ENCODE results near the gene DTYMK.
A peak's percentile ranks its signal among the peaks of the same experiment; 100 is the strongest.

Gene DTYMK, protein sequence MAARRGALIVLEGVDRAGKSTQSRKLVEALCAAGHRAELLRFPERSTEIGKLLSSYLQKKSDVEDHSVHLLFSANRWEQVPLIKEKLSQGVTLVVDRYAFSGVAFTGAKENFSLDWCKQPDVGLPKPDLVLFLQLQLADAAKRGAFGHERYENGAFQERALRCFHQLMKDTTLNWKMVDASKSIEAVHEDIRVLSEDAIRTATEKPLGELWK

GRCh38 chr2:241686650-241687425 is at the start of gene DTYMK:
TSS of gene DTYMK (minus strand) at chr2:241686815. CDS start at chr2:241686783, 32 bp downstream.
- peak within 1 kb of the TSS; percentile 93 for H3K4me3 ChIP-seq (ENCODE audit: low read length)
- no peak for TF ChIP-seq CTCF (conservative IDR thresholded peaks at IDR 0.05; ENCODE audit: low read length)
- peak; percentile 95 for DNase-seq (ENCODE audit: low read depth)

GRCh38 chr2:241736111-241736510 is 49.5 kb upstream of the DTYMK start:
- no peak for DNase-seq (ENCODE audit: low read depth)
- no peak for TF ChIP-seq CTCF (conservative IDR thresholded peaks at IDR 0.05; ENCODE audit: low read length)
- H3K4me3 ChIP-seq (ENCODE audit: low read length) = no peak overlapping the region

DNA sequence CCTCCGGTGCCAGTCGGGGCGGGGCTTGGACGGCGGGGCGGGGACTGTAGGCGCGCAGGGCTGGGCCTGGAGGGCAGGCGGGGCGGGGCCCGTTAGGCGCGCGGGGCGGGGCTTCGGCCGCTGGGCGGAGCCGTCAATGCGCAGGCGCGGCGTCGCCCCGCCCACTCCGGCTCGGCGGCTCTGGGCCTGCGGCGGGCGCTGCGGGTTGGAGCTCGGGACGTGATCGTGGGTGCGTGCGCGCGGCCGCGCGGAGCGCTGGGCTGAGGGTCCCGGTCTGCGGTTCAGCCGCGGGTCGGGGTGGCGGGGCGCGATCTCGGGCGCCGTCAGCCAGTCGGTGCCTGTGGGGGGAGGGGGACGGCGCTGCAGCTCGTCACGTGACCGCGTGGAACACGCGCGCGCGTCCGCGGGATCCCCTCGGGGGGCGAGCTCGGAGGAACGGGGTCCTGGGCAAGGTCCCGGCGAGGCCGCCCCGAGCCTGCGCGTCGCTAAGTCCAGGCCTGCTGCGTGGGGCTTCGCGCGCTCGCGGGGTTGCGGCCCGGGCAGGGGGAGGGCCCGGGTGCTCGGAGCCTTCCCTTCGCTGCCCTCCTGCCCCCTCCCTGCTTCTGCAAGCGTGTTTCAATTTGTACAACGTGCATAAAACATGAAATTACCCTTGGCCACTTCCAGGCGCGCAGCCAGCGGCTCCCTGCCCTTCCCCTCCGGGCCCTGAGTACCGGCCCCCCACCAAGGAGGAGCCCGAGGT is 48.0 kb upstream of the DTYMK start, which contains the start of gene D2HGDH:
D2HGDH (plus strand) TSS at position 164 of the 742 bp plus-strand sequence. CDS start 595 bp downstream, outside the sequence.
- peak; percentile 77 for DNase-seq (ENCODE audit: low read depth)
- no peak for TF ChIP-seq CTCF (conservative IDR thresholded peaks at IDR 0.05; ENCODE audit: low read length)
- H3K4me3 ChIP-seq (ENCODE audit: low read length) = peak within 1 kb of the TSS; percentile 76

- peak overlapping the region; percentile 55 for H3K4me3 ChIP-seq (ENCODE audit: low read length)
- TF ChIP-seq CTCF (conservative IDR thresholded peaks at IDR 0.05; ENCODE audit: low read length) = no peak; the same call in 1 of the 2 replicates
- DNase-seq (ENCODE audit: low read depth) = no peak
Measured at GRCh38 chr2:241734208-241734466, 47.5 kb upstream of the DTYMK start.

DNA sequence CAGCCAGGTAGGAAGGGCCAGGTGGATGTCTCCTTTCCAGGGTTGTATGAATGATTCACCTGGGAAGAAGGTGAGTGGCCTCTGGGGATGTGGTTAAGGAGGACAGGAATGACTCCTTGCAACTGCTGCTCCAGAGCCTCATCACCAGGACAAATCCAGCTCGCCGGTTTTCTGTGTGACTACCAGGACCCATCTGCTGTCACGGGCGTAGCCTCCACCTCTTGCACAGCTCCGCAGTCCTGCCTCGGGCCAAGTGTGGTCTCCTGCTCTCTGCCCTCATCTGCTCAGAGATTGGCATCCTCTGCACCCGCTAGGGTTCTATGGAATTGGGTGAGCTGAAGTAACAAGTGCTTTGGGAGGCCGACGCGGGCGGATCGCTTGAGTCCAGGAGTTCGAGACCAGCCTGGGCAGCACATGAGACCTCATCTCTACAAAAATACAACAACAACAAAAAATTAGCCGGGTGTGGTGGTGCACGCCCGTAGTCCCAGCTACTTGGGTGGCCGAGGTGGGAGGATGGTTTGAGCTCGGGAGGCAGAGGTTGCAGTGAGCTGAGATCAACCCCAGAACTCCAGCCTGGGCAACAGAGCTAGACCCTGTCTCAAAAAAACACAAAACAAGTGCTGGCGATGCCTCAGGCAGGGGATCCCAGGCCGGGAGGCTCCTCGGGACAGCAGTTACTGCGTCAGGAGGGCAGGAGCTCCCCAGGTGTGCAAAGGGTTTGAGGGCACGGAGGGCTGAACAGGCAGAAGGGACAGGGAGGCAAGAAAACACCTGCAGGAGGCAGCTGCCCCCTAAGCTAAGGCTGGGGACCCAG is 47.0 kb upstream of the DTYMK start:
- peak overlapping the region; percentile 55 for H3K4me3 ChIP-seq (ENCODE audit: low read length)
- TF ChIP-seq CTCF (conservative IDR thresholded peaks at IDR 0.05; ENCODE audit: low read length) = no peak

DNA sequence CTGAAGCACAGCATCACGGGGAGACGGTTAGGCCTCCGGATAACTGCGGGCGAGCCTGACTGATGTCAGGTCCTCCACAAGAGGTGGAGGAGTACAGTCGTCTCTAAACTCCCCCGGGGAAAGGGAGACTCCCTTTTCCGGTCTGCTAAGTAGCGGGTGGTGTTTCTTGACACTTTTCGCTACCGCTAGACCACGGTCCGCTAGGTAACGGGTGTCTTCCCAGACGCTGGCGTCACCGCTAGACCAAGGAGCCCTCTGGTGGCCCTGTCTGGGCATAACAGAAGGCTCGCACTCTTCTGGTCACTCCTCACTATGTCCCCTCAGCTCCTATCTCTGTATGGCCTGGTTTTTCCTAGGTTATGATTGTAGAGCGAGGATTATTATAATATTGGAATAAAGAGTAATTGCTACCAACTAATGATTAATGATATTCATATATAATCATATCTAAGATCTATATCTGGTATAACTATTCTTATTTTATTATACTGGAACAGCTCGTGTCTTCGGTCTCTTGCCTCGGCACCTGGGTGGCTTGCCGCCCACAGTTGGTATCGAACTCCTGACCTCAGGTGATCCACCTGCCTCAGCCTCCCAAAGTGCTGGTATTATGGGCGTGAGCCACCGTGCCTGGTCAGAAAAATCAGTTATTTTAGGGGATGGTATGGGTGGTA is 46.0 kb upstream of the DTYMK start:
- H3K4me3 ChIP-seq (ENCODE audit: low read length) = peak overlapping the region; percentile 24; the same call in 1 of the 2 replicates
- peak; percentile 40 for TF ChIP-seq CTCF (conservative IDR thresholded peaks at IDR 0.05; ENCODE audit: low read length)
- peak; percentile 38 for DNase-seq (ENCODE audit: low read depth)

More for the DNA sequence above, 47.0 kb upstream of the DTYMK start:
- no peak for DNase-seq (ENCODE audit: low read depth)
